Measurements from ENCODE around the gene MAP6.

MAP6 gene

GRCh38 chr11:75549370-75549958, 119.4 kb downstream of the MAP6 start:
- no peak for DNase-seq (ENCODE audit: low read depth)

GRCh38 chr11:75548595-75549272, 120.1 kb downstream of the MAP6 start:
- no peak for DNase-seq (ENCODE audit: low read depth)

- no peak for DNase-seq (ENCODE audit: low read depth)
Measured at GRCh38 chr11:75547617-75548058, 121.2 kb downstream of the MAP6 start.

- DNase-seq (ENCODE audit: low read depth), result no peak
Measured at GRCh38 chr11:75547177-75547576, 121.7 kb downstream of the MAP6 start.

- DNase-seq (ENCODE audit: low read depth), result no peak
Measured at GRCh38 chr11:75543806-75544205, 125.0 kb downstream of the MAP6 start.

- DNase-seq (ENCODE audit: low read depth), result no peak
Measured at GRCh38 chr11:75542088-75542438, 126.8 kb downstream of the MAP6 start.

GRCh38 chr11:75541193-75542087, 127.4 kb downstream of the MAP6 start:
- no peak for DNase-seq (ENCODE audit: low read depth)

- DNase-seq (ENCODE audit: low read depth), result no peak
Measured at GRCh38 chr11:75539459-75540334, 129.1 kb downstream of the MAP6 start.

GRCh38 chr11:75538150-75538942, 130.5 kb downstream of the MAP6 start:
- no peak for DNase-seq (ENCODE audit: low read depth)

GRCh38 chr11:75537740-75538139, 131.1 kb downstream of the MAP6 start:
- no peak for DNase-seq (ENCODE audit: low read depth)

All from HS-5 (cell line).